GM19455 (cell line): ENCODE data around the gene UNC5C.

ENCODE experiments used
- ATAC-seq: cut with Tn5 transposase; IDR thresholded peaks from one replicate; pipeline ENCODE4 v1.9.1; 2021; ENCODE audit not compliant: unreplicated experiment

UNC5C gene

DNA sequence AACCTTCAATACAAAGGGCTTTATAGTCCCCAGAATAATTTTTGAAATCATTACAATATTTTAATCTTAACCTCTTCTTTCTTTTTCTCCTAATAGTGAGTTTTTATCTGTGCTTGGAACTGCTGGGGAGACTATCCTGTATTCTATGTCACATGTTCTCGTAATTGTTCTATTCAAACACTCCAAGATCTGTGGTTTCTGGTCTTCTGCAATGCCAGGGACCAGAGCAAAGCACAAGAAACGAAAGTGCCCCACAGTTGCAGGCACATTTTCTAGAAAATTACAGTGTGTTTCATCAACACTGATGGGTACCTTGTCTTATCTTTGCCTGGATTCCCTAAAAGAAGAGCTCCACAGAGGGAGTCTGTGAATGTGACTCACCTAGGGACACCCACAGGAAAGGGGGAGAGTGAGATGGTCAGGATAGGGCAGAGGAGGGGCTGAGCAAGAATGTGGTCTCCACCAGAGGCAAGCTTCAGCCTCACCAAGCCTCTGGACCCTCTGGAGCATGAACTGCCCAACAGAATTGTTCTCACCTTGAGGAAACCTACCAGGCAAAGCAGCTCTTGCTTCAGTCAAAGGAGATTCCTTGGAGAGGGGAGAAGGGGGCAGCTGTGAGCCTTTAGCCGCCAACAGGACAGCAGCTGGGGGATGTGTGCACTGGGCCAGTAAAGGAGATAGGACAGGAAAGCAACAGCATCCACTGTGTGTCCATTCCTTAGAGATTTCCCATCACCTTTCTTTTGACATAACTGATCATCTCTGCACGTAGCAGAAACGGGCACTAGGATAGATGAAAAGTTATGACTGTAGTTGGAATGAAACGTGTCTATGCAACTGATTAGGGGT is 25.9 kb downstream of the UNC5C start:
- no peak for ATAC-seq

GRCh38 chr4:95517576-95518345 is 31.0 kb downstream of the UNC5C start:
- ATAC-seq, result no peak

DNA sequence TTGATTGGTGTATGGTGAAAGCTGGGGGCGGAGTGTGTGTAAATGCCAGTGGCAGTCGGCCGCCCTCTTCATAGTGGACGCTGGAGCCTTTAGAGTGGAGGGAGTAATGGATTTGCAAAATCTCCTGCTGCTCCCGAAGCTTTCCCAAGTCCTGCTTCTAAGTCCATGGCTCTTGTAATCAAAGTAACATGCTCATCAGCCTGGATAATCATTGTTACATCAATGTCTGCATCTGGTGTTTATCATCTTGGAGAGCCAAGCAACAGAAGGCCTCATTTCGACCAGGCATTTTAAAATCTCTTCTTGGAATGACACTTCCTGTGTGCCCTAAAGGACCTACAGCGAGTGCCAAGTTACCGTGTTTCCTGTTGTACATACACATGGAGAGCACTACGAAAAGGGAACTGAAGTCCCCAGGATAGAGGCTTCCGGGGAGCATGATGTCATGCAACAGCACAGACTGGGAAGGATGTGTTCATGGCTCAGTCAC is 32.2 kb downstream of the UNC5C start:
- no peak for ATAC-seq

DNA sequence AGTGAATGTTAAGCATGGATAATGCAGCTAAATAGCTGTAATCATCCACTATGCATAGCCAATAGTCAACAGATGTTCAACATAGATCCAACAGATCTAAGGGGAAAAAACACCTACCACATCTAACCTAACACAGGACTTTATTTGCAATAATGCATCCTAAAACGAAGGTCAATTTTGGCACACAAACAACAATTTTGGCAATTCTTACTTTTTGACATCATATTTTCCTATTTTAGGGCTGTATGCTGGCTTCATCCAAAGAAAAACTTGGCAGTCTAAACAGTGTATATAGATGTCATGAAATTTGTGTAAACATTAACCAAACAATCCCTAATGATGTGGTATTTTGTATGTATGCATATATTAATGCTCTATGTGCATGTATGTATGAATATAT is 33.2 kb downstream of the UNC5C start:
- no peak for ATAC-seq

DNA sequence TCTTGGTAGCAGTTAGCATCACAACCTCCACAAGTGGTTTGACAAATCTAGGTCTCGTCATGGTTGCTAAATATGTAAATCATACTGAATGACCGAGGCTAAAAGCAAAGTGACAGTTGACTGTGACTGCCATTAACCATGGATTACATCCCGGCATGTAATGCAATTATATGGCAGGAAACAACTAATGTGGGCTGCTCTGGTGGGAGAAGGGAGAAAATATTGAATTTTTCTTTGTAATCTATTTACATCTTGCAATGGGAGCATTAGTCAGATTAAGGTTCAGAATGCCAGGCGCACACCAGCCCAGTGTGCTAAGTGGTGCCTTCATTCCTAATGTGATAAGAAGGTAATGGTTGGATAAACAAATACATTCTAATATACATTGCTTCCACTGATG is 35.8 kb downstream of the UNC5C start:
- ATAC-seq, result no peak

DNA sequence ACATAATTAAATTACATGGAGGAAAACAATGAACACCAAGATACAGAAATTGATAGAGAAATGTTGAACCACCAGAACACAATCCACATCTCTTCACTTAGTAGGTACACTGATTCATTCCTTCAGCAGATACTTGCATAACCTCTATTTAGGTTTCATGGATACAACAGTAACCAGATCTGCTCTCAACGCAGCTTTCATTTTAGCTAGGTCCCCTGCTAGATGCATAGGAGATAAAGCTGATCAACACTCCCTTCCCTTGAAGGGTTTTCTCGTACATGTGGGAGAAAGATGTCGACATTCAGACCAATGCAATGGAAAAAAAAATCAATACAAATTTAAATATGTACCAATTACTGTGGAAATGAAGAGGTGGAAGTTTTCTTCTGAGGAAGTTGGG is 37.3 kb downstream of the UNC5C start:
- ATAC-seq, result no peak

GRCh38 chr4:95510877-95511276 is 37.9 kb downstream of the UNC5C start:
- no peak for ATAC-seq

DNA sequence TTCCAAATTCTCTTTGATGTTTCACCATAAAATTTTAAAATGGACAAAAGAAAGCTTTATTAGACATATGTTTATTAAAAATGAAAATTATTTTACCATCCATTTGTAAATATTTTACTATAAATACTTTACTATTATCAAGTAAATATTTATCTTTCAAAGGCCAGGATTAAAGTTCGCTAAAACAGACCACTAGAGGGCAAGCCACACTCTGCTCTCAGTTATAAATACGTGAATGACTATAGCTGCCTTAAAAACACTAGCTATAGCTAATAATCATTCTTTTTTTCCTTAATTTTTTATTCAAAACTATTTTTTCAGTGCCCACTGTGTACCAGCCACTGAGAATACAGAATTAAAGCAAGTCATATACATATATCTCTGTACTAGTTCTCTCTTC is 38.6 kb downstream of the UNC5C start:
- no peak for ATAC-seq

DNA sequence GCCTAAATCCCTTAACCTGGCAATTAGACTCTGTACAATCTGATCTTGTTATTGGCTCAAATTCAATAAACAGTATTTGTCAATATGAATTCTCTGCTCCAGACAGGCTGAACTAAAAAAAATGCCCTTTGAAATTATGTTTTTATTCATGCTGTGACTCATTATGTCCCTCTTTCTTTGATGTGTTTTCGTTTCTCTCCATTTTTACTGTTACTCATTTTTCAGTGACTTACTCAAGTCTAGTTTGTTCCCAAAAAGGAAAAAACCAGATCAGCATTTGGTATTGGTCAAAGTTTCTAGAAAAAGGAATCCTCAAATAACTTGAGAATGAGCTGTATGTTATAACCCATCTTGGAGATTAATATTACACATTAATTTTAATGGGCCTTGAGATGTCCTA is 40.4 kb downstream of the UNC5C start:
- no peak for ATAC-seq

- no peak for ATAC-seq
These were observed 41.2 kb downstream of the UNC5C start for GRCh38 chr4:95507561-95507960.

- no peak for ATAC-seq
These were observed 41.6 kb downstream of the UNC5C start for GRCh38 chr4:95507147-95507546.

DNA sequence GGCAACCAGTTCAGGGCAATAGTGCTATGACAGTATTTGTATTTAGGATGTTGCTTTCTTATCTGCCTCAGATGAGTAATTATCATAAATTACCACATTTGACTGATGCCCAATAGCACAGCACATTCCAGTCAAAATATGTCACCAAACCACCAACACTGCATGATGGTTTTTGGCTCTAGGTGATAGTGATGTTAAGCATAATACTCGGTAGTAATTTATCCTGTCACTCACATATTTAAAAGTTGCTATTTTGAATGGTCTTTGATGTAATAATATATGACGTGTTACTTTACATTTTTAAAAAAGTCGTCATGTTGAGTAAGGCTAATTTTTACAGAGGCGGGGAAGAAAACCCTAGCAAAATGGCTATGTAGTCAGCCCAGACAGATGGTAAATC is 42.5 kb downstream of the UNC5C start:
- ATAC-seq, result no peak

- ATAC-seq, result no peak
These were observed 43.0 kb downstream of the UNC5C start for GRCh38 chr4:95505799-95506198.

GRCh38 chr4:95505151-95505550 is 43.6 kb downstream of the UNC5C start:
- no peak for ATAC-seq

DNA sequence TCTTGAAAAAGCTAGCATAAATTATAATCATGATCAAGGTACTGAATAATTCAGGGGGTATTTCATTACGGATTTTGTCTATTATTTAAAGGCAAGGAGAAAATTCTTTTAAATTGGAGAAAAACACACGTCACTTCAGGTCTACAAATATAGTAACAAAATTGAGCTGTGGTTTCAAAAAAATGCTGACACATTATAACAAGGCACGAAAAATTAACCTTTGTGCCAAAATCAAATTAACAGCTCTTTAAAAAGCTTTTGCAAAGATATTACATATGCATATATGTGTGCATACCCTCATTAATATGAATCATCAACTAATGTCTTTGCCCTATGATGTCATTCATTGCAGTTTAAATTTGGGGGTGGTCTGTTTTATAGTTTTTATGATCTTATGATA is 44.3 kb downstream of the UNC5C start:
- no peak for ATAC-seq

DNA sequence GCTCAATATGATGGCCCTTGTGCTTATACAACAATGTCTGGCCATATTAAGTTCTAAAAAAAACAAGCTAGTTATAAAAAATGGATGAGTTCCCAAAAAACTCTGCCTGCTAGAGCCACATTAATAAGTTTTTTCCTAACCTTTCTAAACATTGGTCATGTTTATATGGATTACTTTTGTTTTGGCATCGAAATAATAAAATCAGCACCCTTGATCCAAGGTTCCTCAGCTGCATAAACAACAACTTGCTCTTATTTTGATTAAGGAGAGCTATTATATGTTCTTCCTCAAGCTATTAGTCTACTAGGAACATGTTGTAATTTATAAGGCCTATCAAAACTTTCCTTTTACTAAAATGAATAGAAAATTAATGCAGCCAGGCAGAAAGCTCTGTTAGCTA is 48.4 kb downstream of the UNC5C start:
- no peak for ATAC-seq

GRCh38 chr4:95499291-95499696 is 49.5 kb downstream of the UNC5C start:
- ATAC-seq, result no peak

GRCh38 chr4:95494186-95494585 is 54.6 kb downstream of the UNC5C start:
- ATAC-seq, result no peak

DNA sequence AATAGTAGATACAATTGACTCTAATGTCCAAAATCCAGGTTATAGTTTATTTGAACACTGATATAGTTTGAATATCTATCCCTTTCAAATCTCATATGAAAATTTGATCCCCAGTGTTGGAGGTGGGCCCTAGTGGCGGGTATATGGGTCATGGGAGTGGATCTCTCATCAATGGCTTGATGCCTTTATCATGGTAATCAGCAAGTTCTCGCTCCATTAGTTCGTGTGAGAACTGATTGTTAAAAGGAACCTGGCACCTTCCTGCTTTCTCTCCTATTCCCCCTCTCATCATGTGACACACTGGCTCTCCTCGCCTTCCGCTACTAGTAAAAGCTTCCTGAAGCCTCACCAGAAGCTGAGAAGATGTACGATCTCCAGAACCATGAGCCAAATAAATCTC is 70.1 kb downstream of the UNC5C start:
- no peak for ATAC-seq

DNA sequence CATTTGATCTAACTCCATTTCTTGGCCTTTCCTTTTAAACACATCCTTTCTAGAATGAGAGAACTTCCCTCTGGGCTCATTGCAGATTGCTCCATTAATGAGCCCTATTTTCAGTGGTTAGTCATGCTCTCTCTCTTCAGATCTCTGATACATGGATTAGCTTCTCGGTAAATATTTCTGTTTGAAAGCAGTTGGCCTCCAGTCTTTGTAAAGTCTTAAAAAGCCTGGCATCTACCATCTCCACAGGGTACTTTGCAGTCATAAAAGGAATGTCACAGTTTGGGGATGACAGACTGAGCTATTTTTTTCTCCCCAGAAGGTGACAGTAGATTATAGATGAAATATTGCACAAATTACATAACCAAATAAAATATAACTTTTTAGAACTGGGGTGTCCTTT is 72.7 kb downstream of the UNC5C start:
- no peak for ATAC-seq

DNA sequence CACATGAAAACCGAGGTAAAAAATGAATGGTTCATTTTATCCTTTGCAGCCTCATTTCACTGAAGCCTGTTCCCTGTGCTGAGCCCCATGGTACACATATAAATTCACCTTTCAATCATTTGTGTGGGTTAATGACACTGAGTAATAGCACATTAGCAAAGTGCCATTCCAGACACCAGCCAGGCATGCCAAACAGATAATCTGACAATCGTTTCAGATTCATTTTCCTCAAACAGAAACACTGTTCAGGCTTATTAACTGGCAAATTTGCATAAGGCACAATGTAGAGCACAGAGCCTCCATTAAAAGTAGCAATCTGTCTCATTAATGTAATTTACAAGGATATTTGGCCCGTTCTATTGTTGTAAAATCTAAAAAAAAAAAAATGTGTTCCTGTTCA is 76.2 kb downstream of the UNC5C start:
- no peak for ATAC-seq

DNA sequence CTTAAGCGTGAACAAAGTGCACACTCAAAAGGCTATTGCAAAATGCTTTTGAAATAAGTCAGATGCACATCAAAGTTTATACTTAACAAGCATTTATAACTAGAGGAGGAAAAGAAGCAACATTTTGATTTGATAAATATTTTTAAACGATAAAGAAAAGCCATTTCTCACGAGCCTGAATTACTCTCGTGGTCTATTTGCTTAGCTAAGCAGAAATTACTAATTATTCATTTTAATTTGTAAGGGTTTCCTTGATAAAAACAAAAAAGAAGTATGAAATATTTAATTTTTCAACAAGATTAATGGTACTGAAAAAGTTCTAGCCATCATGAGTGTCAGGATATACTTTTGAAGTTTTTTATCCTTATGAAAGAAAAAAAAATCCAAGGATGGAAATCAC is 78.2 kb downstream of the UNC5C start:
- no peak for ATAC-seq
